RWPE2 (cell line): ENCODE measurements around the gene KIF25.

Experiments used
- ATAC-seq: fragments of 200-7000 bp; cut with Tn5 transposase; 3 replicates; pipeline ENCODE4 v1.9.1; 2021; ENCODE audit warnings: low read depth
- DNase-seq: peaks from one replicate; pipeline ENCODE4 v3.0.0-alpha.2; 2020; ENCODE audit warnings: low spot score
- H3K27ac ChIP-seq: fragments of 450-650 bp; 2 replicates; pipeline ENCODE4 v1.5.1; 2017; ENCODE audit warnings: mild to moderate bottlenecking; ENCODE audit not compliant: poor library complexity, severe bottlenecking
- H3K27me3 ChIP-seq: fragments of 250-450 bp; sonication (Bioruptor Pico); 2 replicates; pipeline ENCODE4 v1.5.1; 2021; ENCODE audit warnings: mild to moderate bottlenecking, moderate library complexity; ENCODE audit not compliant: insufficient read depth, poor library complexity, severe bottlenecking
- H3K36me3 ChIP-seq: fragments of 250-450 bp; sonication (Bioruptor Pico); 2 replicates; pipeline ENCODE4 v1.5.1; 2020; ENCODE audit warnings: low read depth, mild to moderate bottlenecking, moderate library complexity
- H3K4me1 ChIP-seq: fragments of 250-450 bp; sonication (Bioruptor Pico); 2 replicates; pipeline ENCODE4 v1.5.1; 2021; ENCODE audit warnings: mild to moderate bottlenecking, moderate library complexity; ENCODE audit not compliant: insufficient read depth, poor library complexity, severe bottlenecking
- H3K4me3 ChIP-seq: fragments of 250-450 bp; sonication (Bioruptor Pico); 2 replicates; pipeline ENCODE4 v1.5.1; 2021; ENCODE audit warnings: mild to moderate bottlenecking, moderate library complexity; ENCODE audit not compliant: severe bottlenecking
- H3K9me3 ChIP-seq: fragments of 250-450 bp; sonication (Bioruptor Pico); 2 replicates; pipeline ENCODE4 v1.5.1; 2021; ENCODE audit warnings: mild to moderate bottlenecking, moderate library complexity; ENCODE audit not compliant: severe bottlenecking
- TF ChIP-seq, protein P1 (sequence below): fragments of 450-650 bp; IDR thresholded peaks from one replicate; pipeline ENCODE4 v1.5.1; 2017; ENCODE audit warnings: mild to moderate bottlenecking, moderate library complexity; ENCODE audit not compliant: poor library complexity, severe bottlenecking

The KIF25 gene

GRCh38 chr6:168045706-168046620 is 48.5 kb downstream of the KIF25 start:
- Histone ChIP-seq H3K4me3 (no peak overlapping the region), H3K36me3 (no peaks in the 10 kb centered on the region), H3K9me3 (no peaks in the 10 kb centered on the region), H3K4me1 (no peaks in the 10 kb centered on the region), H3K27ac (no peak overlapping the region), H3K27me3 (no peaks in the 10 kb centered on the region)
- TF ChIP-seq, protein P1, sequence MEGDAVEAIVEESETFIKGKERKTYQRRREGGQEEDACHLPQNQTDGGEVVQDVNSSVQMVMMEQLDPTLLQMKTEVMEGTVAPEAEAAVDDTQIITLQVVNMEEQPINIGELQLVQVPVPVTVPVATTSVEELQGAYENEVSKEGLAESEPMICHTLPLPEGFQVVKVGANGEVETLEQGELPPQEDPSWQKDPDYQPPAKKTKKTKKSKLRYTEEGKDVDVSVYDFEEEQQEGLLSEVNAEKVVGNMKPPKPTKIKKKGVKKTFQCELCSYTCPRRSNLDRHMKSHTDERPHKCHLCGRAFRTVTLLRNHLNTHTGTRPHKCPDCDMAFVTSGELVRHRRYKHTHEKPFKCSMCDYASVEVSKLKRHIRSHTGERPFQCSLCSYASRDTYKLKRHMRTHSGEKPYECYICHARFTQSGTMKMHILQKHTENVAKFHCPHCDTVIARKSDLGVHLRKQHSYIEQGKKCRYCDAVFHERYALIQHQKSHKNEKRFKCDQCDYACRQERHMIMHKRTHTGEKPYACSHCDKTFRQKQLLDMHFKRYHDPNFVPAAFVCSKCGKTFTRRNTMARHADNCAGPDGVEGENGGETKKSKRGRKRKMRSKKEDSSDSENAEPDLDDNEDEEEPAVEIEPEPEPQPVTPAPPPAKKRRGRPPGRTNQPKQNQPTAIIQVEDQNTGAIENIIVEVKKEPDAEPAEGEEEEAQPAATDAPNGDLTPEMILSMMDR: no peak
- no peak for ATAC-seq
- no peak for DNase-seq

DNA sequence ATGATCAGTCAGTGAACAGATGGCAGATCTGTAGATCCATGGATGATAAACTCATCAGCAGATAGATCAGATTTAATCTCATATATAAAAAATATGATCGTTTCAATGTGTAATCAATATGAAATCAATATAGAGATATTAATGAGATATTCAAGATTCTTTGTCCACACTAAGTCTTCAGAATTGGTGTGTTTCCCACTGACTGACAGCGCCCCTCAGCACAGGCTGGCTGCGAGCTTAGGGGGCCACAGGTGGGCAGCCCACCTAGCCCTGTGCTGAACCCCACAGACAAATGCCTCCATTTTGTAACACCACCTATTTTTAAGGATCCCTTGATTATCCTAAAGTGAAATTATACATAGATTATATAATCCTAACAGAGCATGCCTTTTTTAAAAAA is 49.2 kb downstream of the KIF25 start:
- ATAC-seq (no peak), DNase-seq (no peak)
- H3K4me1 ChIP-seq: no peaks in the 10 kb centered on the region
- H3K9me3 ChIP-seq: no peaks in the 10 kb centered on the region
- TF ChIP-seq, protein P1: no peak
- no peak overlapping the region for H3K27ac ChIP-seq
- H3K36me3 ChIP-seq: no peaks in the 10 kb centered on the region
- H3K27me3 ChIP-seq: no peaks in the 10 kb centered on the region
- H3K4me3 ChIP-seq: no peak overlapping the region

GRCh38 chr6:168047841-168048723 is 50.6 kb downstream of the KIF25 start:
- ATAC-seq (no peak), DNase-seq (peak; percentile 61)
- Histone ChIP-seq H3K4me3 (no peak overlapping the region), H3K4me1 (no peaks in the 10 kb centered on the region), H3K27ac (no peak overlapping the region), H3K9me3 (no peaks in the 10 kb centered on the region), H3K27me3 (no peaks in the 10 kb centered on the region), H3K36me3 (no peaks in the 10 kb centered on the region)
- TF ChIP-seq, protein P1: no peak

- Histone ChIP-seq H3K4me3 (no peak overlapping the region), H3K9me3 (no peaks in the 10 kb centered on the region), H3K4me1 (no peaks in the 10 kb centered on the region), H3K27me3 (no peaks in the 10 kb centered on the region), H3K36me3 (no peaks in the 10 kb centered on the region), H3K27ac (no peak overlapping the region)
- TF ChIP-seq, protein P1: no peak
- no peak for ATAC-seq
- DNase-seq: no peak
Observed at GRCh38 chr6:168048724-168049025, 51.2 kb downstream of the KIF25 start.
